GM12801 (cell line): Measurements from ENCODE around the gene MTARC2.

Source experiments
- TF ChIP-seq, protein P1 (sequence below): IDR thresholded peaks from one replicate; pipeline ENCODE4 v1.5.1; 2011; ENCODE audit warnings: control low read depth; ENCODE audit not compliant: insufficient read length; ENCODE audit errors: extremely low read depth

Gene MTARC2

DNA sequence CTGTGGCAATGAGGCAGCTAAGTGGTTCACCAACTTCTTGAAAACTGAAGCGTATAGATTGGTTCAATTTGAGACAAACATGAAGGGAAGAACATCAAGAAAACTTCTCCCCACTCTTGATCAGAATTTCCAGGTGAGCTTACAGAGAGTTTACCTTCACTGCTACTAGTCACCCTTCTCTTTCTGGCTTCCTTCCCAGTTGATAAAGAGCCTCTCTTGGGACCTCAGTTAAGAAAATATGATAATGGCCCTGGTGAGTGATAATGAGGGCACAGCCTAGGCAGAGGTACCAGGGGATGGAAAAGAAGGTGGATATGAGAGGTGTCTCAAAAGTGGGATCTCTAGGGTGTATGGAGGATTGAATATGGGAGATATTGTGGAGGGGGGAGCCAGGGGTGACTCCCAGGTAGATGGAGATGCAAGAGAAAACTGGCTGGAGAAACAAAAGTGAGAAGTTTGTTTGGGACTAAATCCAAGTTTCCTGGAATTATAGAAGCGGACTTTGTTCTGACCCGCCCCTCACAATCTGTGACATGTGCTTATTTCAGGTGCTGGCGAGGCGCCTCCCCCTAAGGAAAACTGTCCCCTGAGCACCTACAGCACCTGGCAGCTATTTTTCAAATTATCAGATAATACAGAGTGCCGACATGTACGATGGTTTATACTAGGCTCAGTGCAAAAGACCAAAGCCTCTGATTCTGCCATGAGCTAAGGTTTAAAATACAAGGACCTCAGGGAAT lies 13.7 kb downstream of the MTARC2 start:
- TF ChIP-seq, protein P1, sequence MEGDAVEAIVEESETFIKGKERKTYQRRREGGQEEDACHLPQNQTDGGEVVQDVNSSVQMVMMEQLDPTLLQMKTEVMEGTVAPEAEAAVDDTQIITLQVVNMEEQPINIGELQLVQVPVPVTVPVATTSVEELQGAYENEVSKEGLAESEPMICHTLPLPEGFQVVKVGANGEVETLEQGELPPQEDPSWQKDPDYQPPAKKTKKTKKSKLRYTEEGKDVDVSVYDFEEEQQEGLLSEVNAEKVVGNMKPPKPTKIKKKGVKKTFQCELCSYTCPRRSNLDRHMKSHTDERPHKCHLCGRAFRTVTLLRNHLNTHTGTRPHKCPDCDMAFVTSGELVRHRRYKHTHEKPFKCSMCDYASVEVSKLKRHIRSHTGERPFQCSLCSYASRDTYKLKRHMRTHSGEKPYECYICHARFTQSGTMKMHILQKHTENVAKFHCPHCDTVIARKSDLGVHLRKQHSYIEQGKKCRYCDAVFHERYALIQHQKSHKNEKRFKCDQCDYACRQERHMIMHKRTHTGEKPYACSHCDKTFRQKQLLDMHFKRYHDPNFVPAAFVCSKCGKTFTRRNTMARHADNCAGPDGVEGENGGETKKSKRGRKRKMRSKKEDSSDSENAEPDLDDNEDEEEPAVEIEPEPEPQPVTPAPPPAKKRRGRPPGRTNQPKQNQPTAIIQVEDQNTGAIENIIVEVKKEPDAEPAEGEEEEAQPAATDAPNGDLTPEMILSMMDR = no peak

DNA sequence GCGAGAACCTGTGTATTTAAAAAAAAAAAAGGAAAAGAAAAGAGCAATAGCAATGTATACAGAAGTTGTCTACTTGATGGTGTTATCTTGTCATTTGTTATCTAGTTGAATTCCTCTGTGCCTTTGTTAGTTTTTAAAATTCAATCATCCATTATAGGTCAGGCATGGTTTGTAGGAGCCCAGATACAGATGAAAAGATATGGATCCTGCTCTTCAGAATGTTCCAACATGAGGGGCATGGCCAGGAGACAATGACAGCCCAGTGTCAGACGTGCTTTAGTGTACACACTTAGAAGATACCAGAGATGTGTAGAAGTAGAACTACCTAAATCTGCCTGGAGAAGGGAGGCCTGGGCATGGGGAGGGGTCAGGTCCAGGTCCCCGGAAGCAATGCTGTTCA lies 16.6 kb downstream of the MTARC2 start:
- TF ChIP-seq, protein P1 = no peak

DNA sequence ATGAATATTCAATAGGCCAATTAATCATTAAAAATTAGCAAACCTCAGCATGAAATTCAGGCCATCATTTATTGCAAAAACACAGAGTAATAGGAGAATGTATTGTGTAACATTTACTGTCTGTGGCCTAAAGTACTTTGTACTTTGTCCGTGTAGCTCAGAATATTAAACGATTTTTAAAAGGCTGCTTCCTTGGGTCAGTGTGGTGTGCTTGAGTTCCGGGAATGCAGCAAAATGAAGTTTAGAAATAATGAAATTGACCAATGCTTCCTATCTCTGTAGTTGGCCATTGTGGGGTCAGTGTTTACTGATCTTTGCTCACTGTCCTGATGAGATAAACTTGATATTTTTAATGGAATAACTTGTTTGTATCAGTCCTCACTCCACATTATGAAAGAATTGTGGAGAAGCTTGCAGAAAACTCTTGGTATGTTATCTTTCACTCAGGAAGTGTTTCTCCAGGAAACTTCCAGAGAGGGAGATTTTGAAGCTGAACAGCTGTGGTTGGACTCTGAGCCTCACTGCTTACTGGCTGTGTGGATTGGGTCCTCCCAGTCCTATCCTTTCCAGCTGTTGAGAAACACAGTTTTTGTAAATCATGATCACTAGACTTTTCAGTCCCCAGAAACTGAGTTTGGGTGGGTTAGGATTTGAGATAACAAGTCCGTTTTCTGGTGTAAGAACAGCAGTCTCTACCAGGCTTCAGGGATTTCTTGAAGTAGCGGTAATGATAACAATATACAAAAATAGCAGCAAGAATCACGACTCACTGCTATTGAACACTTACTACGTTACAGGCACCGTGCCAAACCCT lies 19.4 kb downstream of the MTARC2 start:
- TF ChIP-seq, protein P1 = no peak

DNA sequence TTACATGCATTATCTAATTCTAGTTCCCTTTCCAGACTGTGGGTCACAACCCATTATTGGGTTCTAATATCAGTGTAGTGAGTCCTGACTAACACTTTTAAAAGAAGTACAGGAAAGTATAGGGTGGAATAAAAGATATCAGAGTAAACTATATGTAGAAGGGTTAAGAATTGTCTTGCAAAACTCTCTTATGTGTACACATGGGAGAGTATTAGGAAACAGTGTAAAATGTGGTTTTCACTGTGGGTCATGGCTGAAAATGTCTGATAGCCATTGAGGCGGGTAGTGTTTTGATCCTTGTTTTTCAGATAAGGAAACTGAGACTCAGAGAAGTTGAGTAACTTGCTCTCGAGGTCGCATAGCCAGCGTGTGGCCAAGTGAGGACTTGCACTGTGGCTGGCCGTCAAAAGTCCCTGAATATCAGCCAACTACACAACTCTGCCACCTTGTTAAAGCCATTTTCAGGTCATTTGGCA lies 20.0 kb downstream of the MTARC2 start:
- TF ChIP-seq, protein P1 = no peak

DNA sequence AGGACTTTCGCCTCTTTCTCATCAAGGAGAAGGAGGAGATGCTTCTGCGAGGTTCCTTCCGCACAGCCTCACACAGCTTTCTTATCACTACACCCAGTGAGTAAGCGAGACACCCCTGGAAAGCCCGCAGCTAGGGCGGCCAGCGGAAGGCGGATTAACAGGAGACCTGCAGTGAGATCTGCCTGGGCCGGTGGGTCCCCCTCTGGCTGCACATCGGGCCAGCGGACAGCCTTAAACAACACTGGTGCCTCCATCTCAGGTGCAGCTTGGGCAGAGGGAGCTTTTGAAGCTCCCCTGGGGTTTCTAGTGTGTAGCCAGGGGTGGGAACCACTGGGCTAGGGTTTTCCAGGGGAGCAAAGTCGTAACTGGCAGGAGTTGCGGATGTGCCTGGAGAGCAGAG lies 21.1 kb downstream of the MTARC2 start:
- TF ChIP-seq, protein P1 = no peak

DNA sequence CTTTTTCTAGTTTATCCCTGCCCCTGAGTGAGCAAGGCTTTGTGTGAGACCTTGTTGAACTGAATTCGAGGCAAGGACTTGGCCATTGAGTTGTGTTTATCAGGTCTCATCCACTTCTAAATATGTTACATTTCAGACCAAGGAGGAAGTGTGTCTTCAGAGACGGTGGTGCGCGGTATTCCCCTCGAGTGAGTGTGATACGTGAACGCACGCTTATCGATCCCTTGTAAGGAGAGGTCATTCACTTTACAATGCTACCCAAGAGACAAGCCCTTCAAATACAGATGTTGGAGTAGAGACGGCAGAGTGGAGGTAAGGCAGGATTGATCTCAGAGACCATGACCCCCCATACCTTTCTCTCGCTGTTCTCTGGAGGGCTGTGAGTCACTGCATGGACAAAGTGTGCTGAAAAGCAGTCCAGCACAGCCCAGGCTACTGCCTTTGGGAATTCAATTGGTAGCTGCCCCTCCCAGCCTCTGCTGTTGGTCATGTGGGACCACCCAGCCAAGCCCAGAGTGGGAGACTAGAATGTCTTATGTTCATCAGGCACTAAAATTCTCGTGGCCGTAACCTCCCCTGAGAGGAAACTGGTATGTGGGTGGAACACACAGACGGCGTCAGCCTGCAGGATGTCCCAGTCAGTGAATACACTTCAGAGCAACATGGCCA lies 22.3 kb downstream of the MTARC2 start:
- TF ChIP-seq, protein P1 = no peak

DNA sequence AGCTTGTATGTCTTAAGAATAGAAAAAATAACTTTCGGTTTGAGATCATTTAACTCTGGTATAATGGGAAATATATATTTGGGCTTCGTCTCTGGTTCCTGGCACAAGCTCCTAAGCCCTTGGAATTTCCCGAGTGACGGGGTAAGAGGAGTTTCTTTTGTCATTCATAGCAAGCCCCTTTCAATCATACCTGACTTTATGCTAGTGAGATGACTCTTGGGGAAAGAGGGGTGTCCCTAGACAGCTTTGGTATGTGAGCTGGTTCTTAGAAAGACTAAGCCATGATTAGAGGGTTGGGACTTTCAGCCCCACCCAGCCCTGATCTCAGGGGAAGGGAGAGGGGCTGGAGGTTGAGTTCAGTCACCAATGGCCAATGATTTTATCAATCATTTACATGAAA lies 24.7 kb downstream of the MTARC2 start:
- TF ChIP-seq, protein P1 = no peak
